GM12865 (cell line): ENCODE data around the gene CYTH1.

Experiments
- DNase-seq: peaks from one replicate; pipeline ENCODE4 v3.0.0; 2010; ENCODE audit warnings: low read depth
- H3K4me3 ChIP-seq: 2 replicates; pipeline ENCODE4 v1.5.1; 2011; ENCODE audit warnings: mild to moderate bottlenecking, low read depth, low read length, control low read depth
- CTCF ChIP-seq: IDR thresholded peaks from 2 replicates; pipeline ENCODE4 v1.5.1; 2011; ENCODE audit warnings: low read length, control low read depth, low read depth, inconsistent platforms; ENCODE audit not compliant: insufficient read depth; ENCODE audit errors: missing control alignments

CYTH1 gene

GRCh38 chr17:78709119-78709681 is 72.9 kb downstream of the CYTH1 start:
- H3K4me3 ChIP-seq = peak overlapping the region; percentile 63
- TF ChIP-seq CTCF = no peak

GRCh38 chr17:78708510-78708973 is 73.5 kb downstream of the CYTH1 start:
- TF ChIP-seq CTCF = peak; percentile 81
- H3K4me3 ChIP-seq = peak overlapping the region; percentile 63
- peak; percentile 93 for DNase-seq

More at GRCh38 chr17:78709119-78709681, 72.9 kb downstream of the CYTH1 start:
- DNase-seq = peak; percentile 94

- H3K4me3 ChIP-seq = peak overlapping the region; percentile 20
- no peak for DNase-seq
- TF ChIP-seq CTCF = no peak
These were observed 74.2 kb downstream of the CYTH1 start for GRCh38 chr17:78707923-78708322.

GRCh38 chr17:78707016-78707415 is 75.1 kb downstream of the CYTH1 start:
- H3K4me3 ChIP-seq = peak overlapping the region; percentile 33
- TF ChIP-seq CTCF = no peak
- DNase-seq = no peak

- H3K4me3 ChIP-seq = peak overlapping the region; percentile 33
- TF ChIP-seq CTCF = no peak
- peak; percentile 96 for DNase-seq
These were observed 75.7 kb downstream of the CYTH1 start for GRCh38 chr17:78706271-78706915.

- no peak for DNase-seq
- no peak overlapping the region for H3K4me3 ChIP-seq
- no peak for TF ChIP-seq CTCF
These were observed 77.0 kb downstream of the CYTH1 start for GRCh38 chr17:78705071-78705470.
